Measurements from ENCODE around the gene OTUB2. TPM values are rescaled to one million over a fixed set of nuclear protein-coding genes. Genes with fewer than 3 reads are reported as not detected.

Gene OTUB2
- polyA plus RNA-seq, 1 of the 3 experiments (the other 2 are of a cell fraction), result 1.4 TPM

DNA sequence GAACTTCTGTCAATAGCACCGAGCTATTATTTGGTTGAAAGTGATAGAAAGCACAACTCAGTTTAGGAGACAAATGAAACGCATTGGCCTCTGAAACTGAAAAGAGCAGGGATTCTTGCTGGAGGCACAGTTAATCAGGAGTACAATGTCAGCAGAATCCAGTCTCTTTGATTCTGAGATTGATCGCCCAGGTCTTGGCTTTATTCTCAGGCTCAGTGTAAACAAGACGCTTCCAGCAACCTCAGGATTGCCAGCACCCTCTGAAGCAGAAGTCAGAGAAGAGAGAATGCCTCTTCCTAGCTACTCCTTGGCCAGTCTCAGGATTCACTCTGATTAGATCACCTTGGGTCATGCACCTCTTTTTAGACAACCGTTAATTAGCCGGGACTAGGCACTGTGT is 11.8 kb upstream of the OTUB2 start:
- Histone ChIP-seq H3K9ac (no peak overlapping the region), H3K9me3 (no peaks in the 10 kb centered on the region), H3K27me3 (ENCODE audit: insufficient read depth) (peaks cover 6% of the 10 kb centered on the region; the same call in 1 of the 2 replicates), H3K36me3 (replicated peaks in 1 of 2; ENCODE audit: control insufficient read depth in 1 of 2, insufficient read depth in 2 of 2, low read length in 1 of 2) (no peaks in the 10 kb centered on the region), H3K79me2 (ENCODE audit: insufficient read depth) (no peaks in the 10 kb centered on the region), H2AFZ (ENCODE audit: low read depth) (no peak overlapping the region), H4K20me1 (ENCODE audit: insufficient read depth) (no peaks in the 10 kb centered on the region), H3K27ac (ENCODE audit: low read depth in 2 of 2, low read length in 1 of 2) (no peak overlapping the region), H3F3A (replicated peaks; ENCODE audit: insufficient read depth) (no peaks in the 10 kb centered on the region), H3K4me2 (no peak overlapping the region), H3K4me3 (ENCODE audit: low read depth in 2 of 2, low read length in 1 of 2) (no peak overlapping the region), H3K4me1 (ENCODE audit: control insufficient read depth in 1 of 2, insufficient read depth in 2 of 2, low read depth in 1 of 2, low read length in 1 of 2) (peaks cover 0 to 3% of the 10 kb centered on the region in 2 experiments; a peak in 1 of 4 replicates), H3K9me2 (no peaks in the 10 kb centered on the region)
- ChIA-PET POLR2A (no interaction called here), CTCF (interaction anchor here (0.7 to 2.5 kb wide), 6 partner anchors 10 to 166 kb away, joined by 3 to 7 read pairs (median 5); no protein-coding TSS in a partner anchor)
- no peak for DNase-seq
- TF ChIP-seq ELF1 (IDR thresholded peaks at IDR 0.05) (no peak), FOSL2 (IDR thresholded peaks at IDR 0.05; ENCODE audit: borderline replicate concordance, low read depth) (no peak), TAF1 (IDR thresholded peaks at IDR 0.05; ENCODE audit: borderline replicate concordance, low read depth, low read length) (no peak), GABPA (IDR thresholded peaks at IDR 0.05; ENCODE audit: low read depth) (no peak), RXRA (IDR thresholded peaks at IDR 0.05; ENCODE audit: borderline replicate concordance, low read depth) (no peak), POLR2AphosphoS5 (IDR thresholded peaks at IDR 0.05; ENCODE audit: low read depth, low read length) (no peak)
- TF ChIP-seq, protein P1, sequence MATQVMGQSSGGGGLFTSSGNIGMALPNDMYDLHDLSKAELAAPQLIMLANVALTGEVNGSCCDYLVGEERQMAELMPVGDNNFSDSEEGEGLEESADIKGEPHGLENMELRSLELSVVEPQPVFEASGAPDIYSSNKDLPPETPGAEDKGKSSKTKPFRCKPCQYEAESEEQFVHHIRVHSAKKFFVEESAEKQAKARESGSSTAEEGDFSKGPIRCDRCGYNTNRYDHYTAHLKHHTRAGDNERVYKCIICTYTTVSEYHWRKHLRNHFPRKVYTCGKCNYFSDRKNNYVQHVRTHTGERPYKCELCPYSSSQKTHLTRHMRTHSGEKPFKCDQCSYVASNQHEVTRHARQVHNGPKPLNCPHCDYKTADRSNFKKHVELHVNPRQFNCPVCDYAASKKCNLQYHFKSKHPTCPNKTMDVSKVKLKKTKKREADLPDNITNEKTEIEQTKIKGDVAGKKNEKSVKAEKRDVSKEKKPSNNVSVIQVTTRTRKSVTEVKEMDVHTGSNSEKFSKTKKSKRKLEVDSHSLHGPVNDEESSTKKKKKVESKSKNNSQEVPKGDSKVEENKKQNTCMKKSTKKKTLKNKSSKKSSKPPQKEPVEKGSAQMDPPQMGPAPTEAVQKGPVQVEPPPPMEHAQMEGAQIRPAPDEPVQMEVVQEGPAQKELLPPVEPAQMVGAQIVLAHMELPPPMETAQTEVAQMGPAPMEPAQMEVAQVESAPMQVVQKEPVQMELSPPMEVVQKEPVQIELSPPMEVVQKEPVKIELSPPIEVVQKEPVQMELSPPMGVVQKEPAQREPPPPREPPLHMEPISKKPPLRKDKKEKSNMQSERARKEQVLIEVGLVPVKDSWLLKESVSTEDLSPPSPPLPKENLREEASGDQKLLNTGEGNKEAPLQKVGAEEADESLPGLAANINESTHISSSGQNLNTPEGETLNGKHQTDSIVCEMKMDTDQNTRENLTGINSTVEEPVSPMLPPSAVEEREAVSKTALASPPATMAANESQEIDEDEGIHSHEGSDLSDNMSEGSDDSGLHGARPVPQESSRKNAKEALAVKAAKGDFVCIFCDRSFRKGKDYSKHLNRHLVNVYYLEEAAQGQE (IDR thresholded peaks at IDR 0.05; ENCODE audit: low read depth, low read length), result no peak
- TF ChIP-seq, protein P2, sequence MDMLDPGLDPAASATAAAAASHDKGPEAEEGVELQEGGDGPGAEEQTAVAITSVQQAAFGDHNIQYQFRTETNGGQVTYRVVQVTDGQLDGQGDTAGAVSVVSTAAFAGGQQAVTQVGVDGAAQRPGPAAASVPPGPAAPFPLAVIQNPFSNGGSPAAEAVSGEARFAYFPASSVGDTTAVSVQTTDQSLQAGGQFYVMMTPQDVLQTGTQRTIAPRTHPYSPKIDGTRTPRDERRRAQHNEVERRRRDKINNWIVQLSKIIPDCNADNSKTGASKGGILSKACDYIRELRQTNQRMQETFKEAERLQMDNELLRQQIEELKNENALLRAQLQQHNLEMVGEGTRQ (IDR thresholded peaks at IDR 0.05; ENCODE audit: borderline replicate concordance, low read depth, low read length), result no peak
- TF ChIP-seq, protein P3, sequence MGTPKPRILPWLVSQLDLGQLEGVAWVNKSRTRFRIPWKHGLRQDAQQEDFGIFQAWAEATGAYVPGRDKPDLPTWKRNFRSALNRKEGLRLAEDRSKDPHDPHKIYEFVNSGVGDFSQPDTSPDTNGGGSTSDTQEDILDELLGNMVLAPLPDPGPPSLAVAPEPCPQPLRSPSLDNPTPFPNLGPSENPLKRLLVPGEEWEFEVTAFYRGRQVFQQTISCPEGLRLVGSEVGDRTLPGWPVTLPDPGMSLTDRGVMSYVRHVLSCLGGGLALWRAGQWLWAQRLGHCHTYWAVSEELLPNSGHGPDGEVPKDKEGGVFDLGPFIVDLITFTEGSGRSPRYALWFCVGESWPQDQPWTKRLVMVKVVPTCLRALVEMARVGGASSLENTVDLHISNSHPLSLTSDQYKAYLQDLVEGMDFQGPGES (IDR thresholded peaks at IDR 0.05; ENCODE audit: low read depth, low read length), result no peak
- TF ChIP-seq, protein P4, sequence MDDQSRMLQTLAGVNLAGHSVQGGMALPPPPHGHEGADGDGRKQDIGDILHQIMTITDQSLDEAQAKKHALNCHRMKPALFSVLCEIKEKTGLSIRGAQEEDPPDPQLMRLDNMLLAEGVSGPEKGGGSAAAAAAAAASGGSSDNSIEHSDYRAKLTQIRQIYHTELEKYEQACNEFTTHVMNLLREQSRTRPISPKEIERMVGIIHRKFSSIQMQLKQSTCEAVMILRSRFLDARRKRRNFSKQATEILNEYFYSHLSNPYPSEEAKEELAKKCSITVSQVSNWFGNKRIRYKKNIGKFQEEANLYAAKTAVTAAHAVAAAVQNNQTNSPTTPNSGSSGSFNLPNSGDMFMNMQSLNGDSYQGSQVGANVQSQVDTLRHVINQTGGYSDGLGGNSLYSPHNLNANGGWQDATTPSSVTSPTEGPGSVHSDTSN (IDR thresholded peaks at IDR 0.05), result no peak
- TF ChIP-seq, protein P5, sequence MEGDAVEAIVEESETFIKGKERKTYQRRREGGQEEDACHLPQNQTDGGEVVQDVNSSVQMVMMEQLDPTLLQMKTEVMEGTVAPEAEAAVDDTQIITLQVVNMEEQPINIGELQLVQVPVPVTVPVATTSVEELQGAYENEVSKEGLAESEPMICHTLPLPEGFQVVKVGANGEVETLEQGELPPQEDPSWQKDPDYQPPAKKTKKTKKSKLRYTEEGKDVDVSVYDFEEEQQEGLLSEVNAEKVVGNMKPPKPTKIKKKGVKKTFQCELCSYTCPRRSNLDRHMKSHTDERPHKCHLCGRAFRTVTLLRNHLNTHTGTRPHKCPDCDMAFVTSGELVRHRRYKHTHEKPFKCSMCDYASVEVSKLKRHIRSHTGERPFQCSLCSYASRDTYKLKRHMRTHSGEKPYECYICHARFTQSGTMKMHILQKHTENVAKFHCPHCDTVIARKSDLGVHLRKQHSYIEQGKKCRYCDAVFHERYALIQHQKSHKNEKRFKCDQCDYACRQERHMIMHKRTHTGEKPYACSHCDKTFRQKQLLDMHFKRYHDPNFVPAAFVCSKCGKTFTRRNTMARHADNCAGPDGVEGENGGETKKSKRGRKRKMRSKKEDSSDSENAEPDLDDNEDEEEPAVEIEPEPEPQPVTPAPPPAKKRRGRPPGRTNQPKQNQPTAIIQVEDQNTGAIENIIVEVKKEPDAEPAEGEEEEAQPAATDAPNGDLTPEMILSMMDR (IDR thresholded peaks at IDR 0.05), result no peak
- 82% methylated on average over 6 of the region's 6 CpGs for WGBS (ENCODE audit: low lambda C conversion rate)
